PFSK-1 (cell line): Measurements from ENCODE around the gene SH2B3.

Source experiments
- FOXP2 ChIP-seq: optimal IDR thresholded peaks from 2 replicates; pipeline ENCODE3; 2011; ENCODE audit warnings: borderline replicate concordance, control low read depth, inconsistent platforms; ENCODE audit not compliant: insufficient read depth; ENCODE audit errors: extremely low read length, extremely low read depth
- POLR2AphosphoS5 ChIP-seq: IDR thresholded peaks from 2 replicates; pipeline ENCODE4 v1.6.1; 2012; ENCODE audit warnings: low read depth, mild to moderate bottlenecking, control low read depth, low read length, moderate library complexity
- SIN3A ChIP-seq: IDR thresholded peaks from 2 replicates; pipeline ENCODE4 v1.6.1; 2012; ENCODE audit warnings: mild to moderate bottlenecking, low read length, moderate library complexity, borderline replicate concordance; ENCODE audit not compliant: insufficient read depth
- TAF1 ChIP-seq: IDR thresholded peaks from 2 replicates; pipeline ENCODE4 v1.6.1; 2012; ENCODE audit warnings: low read length, control low read depth, borderline replicate concordance; ENCODE audit not compliant: insufficient read depth

DNA sequence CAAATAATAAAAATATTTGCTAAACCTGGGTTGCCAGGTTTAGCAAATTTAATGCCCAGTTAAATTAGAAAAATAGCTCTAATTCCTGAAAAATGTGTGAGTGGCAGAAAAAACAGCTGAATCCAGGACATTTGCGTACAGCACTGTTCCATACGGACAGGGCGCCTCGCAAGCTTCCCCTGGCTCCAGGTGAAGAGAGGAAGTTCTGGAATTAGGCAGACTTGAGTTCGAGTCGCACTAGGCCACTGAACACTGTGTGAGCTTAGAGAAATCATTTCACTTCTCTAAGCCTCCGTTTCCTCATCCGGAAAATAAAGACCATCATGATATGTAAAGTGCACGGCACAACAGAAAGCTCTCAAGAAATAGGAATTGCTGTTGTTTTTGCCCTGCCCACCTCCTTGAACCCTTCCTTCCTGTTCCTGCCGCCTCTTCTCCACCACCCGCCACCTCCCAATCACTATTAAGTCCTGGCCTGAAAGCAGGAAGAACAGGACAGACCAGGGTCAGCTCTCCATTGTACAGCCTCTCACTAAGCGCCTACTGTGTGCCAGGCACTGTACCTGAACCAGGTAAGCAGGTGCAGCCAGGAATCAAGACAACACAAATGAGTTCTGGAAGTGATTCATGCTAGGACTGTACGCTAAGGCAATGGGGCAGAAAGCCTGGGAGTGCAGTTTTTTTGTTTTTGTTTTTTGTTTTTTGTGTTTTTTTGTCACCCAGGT lies 36.1 kb upstream of the SH2B3 start:
- no peak for TF ChIP-seq SIN3A
- TF ChIP-seq POLR2AphosphoS5, result no peak
- no peak for TF ChIP-seq TAF1
- TF ChIP-seq FOXP2, result no peak
